Subcutaneous abdominal adipose tissue (tissue), 5 donors: ENCODE measurements around the gene NUTM2A.
"Not testable (repeated sequence)": the region's sequence is repeated elsewhere in the genome, so short reads cannot be mapped to it uniquely, and the experiment has no call there.

Experiments
- H3K27ac ChIP-seq: one replicate; pipeline ENCODE4 v1.7.0; 2013; ENCODE audit warnings: low read depth, mild to moderate bottlenecking, inconsistent platforms, low read length, moderate library complexity
- H3K27me3 ChIP-seq, 5 donors: one replicate each; pipeline ENCODE4 v1.7.0; 2013; ENCODE audit warnings: low read length in 5 of 5, inconsistent platforms in 1 of 5; ENCODE audit not compliant: control insufficient read depth in 5 of 5, insufficient read depth in 4 of 5
- H3K36me3 ChIP-seq, 5 donors: one replicate each; pipeline ENCODE4 v1.7.0; 2013; ENCODE audit warnings: low read length in 5 of 5; ENCODE audit not compliant: control insufficient read depth in 5 of 5, insufficient read depth in 5 of 5
- H3K4me1 ChIP-seq, 5 donors: one replicate each; pipeline ENCODE4 v1.7.0; 2013; ENCODE audit warnings: low read length in 5 of 5, mild to moderate bottlenecking in 3 of 5, moderate library complexity in 1 of 5; ENCODE audit not compliant: control insufficient read depth in 5 of 5, insufficient read depth in 5 of 5
- H3K4me3 ChIP-seq, 5 donors: one replicate each; pipeline ENCODE4 v1.7.0; 2013; ENCODE audit warnings: low read length in 5 of 5, low read depth in 1 of 5
- H3K9ac ChIP-seq, 5 donors: one replicate each; pipeline ENCODE4 v1.7.0; 2013; ENCODE audit warnings: low read length in 5 of 5, mild to moderate bottlenecking in 4 of 5, moderate library complexity in 3 of 5
- H3K9me3 ChIP-seq, 5 donors: one replicate each; pipeline ENCODE4 v1.7.0; 2013; ENCODE audit warnings: low read length in 5 of 5; ENCODE audit not compliant: control insufficient read depth in 5 of 5
- donor health status: healthy.
- donor health status: healthy.
- donor health status: healthy.
- donor health status: healthy.
- donor health status: healthy.

Gene NUTM2A

DNA sequence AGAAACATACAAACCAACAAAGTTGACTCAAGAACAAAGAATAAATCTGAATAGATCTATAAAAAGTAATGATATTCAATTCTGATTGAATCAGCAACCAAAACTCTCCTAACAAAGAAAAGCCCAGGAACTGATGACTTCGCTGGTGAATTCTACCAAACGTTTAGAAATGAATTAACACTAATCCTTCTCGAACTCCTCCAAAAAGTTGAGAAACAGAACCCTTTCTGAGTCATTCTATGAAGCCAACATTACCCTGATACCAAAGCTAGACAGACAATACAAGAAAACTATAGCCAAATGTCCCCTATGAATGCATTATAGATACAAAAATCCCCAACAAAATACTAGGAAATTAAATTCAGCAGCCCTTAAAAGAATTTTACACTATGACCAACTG, 16.9 kb downstream of the NUTM2A start:
- not testable (repeated sequence) for H3K27me3 ChIP-seq, H3K9me3 ChIP-seq, H3K4me1 ChIP-seq, H3K9ac ChIP-seq, H3K4me3 ChIP-seq, H3K36me3 ChIP-seq, H3K27ac ChIP-seq

DNA sequence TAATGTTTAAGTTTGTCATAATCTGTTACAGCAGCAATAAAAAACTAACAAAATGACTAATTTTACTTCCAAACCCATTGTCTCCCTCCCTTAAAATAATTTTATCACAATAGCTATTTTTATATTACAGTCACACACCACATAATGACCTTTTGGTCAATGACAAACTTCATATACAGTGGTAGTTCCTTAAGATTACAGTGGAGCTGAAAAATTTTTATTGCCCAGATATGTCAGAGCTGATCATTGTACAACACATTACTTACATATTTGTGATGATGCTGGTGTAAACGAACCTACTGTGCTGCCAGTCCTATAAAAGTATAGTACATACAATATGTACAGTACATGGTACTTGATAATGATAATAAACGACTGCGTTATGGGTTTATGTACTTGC, 22.1 kb downstream of the NUTM2A start:
- H3K9ac ChIP-seq, H3K4me1 ChIP-seq, H3K36me3 ChIP-seq, H3K27ac ChIP-seq, H3K9me3 ChIP-seq, H3K27me3 ChIP-seq, H3K4me3 ChIP-seq: not testable (repeated sequence)

DNA sequence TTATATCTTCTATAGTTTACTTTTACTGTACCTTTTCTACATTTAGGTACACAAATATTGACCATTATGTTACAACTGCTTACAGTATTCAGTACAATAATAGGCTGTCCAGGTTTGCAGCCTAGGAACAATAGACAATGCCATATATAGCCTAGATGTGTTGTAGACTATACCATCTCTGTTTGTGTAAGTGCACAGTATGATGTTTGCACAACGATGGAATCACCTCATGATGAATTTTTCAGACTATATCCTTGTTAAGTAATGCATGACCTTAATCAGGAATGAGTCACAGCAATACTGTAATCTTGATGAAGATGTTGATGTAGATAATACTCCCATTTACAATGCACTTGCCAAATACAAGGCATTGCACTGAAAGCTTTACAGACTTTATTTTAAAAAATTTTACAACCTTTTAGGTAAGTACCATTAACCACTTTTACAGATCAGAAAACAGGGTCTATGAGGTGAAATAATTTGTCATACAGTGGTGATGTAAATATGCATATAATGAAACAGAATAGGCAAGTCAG, 23.6 kb downstream of the NUTM2A start:
- H3K27ac ChIP-seq, H3K9ac ChIP-seq, H3K4me3 ChIP-seq, H3K9me3 ChIP-seq, H3K4me1 ChIP-seq, H3K36me3 ChIP-seq, H3K27me3 ChIP-seq: not testable (repeated sequence)

DNA sequence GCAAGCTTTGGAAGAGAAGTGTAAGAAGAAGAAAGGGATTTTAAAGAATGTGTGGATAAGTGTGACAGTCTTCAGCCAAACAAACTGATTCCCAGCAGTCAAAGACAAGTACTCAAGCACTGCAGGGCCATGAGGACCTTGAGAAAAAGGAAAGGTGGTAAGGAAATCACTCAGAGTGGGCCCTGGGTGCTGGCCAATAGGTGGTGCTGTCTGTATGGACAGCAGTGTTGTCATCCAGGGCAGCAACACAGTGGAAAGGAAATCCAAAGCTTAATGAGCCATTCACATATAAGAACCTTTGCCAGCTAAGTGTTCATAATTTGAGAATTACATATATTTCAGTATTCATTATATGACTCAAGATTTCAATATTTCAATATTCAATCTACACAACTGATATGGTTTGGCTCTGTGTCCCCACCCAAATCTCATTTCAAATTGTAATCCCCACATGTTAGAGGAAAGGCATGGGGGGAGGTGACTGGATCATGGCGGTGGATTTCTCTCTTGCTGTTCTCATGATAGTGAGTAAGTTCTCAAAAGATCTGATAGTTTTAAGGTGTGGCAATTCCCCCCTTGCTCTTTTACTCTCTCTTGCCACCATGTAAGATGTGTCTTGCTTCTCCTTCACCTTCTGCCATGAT, 55.6 kb downstream of the NUTM2A start:
- H3K27me3 ChIP-seq, H3K4me1 ChIP-seq, H3K9ac ChIP-seq, H3K36me3 ChIP-seq, H3K4me3 ChIP-seq, H3K9me3 ChIP-seq, H3K27ac ChIP-seq: not testable (repeated sequence)
